ENCODE results near the gene KLHL29. TPM values are rescaled to one million over a fixed set of nuclear protein-coding genes. Genes with fewer than 3 reads are reported as not detected.

KLHL29 gene
- total RNA-seq, 1 donor from 2014 or later = 8.3 TPM

GRCh38 chr2:23662466-23662865 is 277.5 kb downstream of the KLHL29 start:
- no peak for DNase-seq (ENCODE audit: extremely low read depth, low read depth, low spot score)

- no peak for DNase-seq (ENCODE audit: extremely low read depth, low read depth, low spot score)
Observed at GRCh38 chr2:23662941-23663920, 278.3 kb downstream of the KLHL29 start.

GRCh38 chr2:23664066-23664788 is 279.2 kb downstream of the KLHL29 start:
- DNase-seq (ENCODE audit: extremely low read depth, low read depth, low spot score) = no peak

GRCh38 chr2:23666241-23666979 is 281.4 kb downstream of the KLHL29 start:
- DNase-seq (ENCODE audit: extremely low read depth, low read depth, low spot score) = no peak

- DNase-seq (ENCODE audit: extremely low read depth, low read depth, low spot score) = no peak
Observed at GRCh38 chr2:23666980-23667357, 282.0 kb downstream of the KLHL29 start.

- no peak for DNase-seq (ENCODE audit: extremely low read depth, low read depth, low spot score)
Observed at GRCh38 chr2:23668756-23669304, 283.9 kb downstream of the KLHL29 start.

GRCh38 chr2:23669413-23670244 is 284.6 kb downstream of the KLHL29 start:
- no peak for DNase-seq (ENCODE audit: extremely low read depth, low read depth, low spot score)

GRCh38 chr2:23670245-23670592 is 285.2 kb downstream of the KLHL29 start:
- no peak for DNase-seq (ENCODE audit: extremely low read depth, low read depth, low spot score)

GRCh38 chr2:23673082-23673481 is 288.1 kb downstream of the KLHL29 start:
- DNase-seq (ENCODE audit: extremely low read depth, low read depth, low spot score) = no peak

- DNase-seq (ENCODE audit: extremely low read depth, low read depth, low spot score) = no peak
Observed at GRCh38 chr2:23673830-23674679, 289.1 kb downstream of the KLHL29 start.

GRCh38 chr2:23675506-23675905 is 290.5 kb downstream of the KLHL29 start:
- no peak for DNase-seq (ENCODE audit: extremely low read depth, low read depth, low spot score)

GRCh38 chr2:23677836-23678235 is 292.9 kb downstream of the KLHL29 start:
- no peak for DNase-seq (ENCODE audit: extremely low read depth, low read depth, low spot score)

- no peak for DNase-seq (ENCODE audit: extremely low read depth, low read depth, low spot score)
Observed at GRCh38 chr2:23679044-23679443, 294.1 kb downstream of the KLHL29 start.

GRCh38 chr2:23680951-23681350 is 296.0 kb downstream of the KLHL29 start:
- no peak for DNase-seq (ENCODE audit: extremely low read depth, low read depth, low spot score)

GRCh38 chr2:23681356-23682140 is 296.6 kb downstream of the KLHL29 start:
- DNase-seq (ENCODE audit: extremely low read depth, low read depth, low spot score) = no peak

- no peak for DNase-seq (ENCODE audit: extremely low read depth, low read depth, low spot score)
Observed at GRCh38 chr2:23682481-23682880, 297.5 kb downstream of the KLHL29 start.

- DNase-seq (ENCODE audit: extremely low read depth, low read depth, low spot score) = no peak
Observed at GRCh38 chr2:23683001-23683400, 298.0 kb downstream of the KLHL29 start.

GRCh38 chr2:23684395-23685176 is 299.6 kb downstream of the KLHL29 start:
- no peak for DNase-seq (ENCODE audit: extremely low read depth, low read depth, low spot score)

Data from glomerular endothelial cell (primary cell).